Left forelimb (tissue), 1 donor: ENCODE data around the gene STUB1.

Experiments used
- DNase-seq: peaks from one replicate; pipeline ENCODE4 v3.0.0-alpha.2; 2018; ENCODE audit warnings: low spot score

STUB1 gene

DNA sequence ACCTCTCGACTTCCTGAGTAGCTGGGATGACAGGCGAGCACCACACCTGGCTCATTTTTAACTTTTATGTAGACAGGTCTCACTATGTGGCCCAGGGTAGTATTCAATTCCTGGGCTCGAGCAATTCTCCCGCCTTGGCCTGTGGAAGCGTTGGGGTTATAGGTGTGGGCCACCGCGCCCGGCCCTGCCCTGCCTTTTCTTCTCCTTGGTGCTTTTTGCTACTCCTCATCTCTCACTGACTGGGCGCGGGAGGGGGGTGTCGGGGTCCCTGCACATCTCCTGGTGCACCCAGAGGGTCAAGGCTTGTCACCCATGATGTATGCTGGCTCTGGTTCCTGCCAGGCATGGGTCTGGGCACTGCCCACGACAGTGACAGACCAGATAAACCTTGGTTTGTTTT is 35.7 kb upstream of the STUB1 start:
- DNase-seq: no peak

DNA sequence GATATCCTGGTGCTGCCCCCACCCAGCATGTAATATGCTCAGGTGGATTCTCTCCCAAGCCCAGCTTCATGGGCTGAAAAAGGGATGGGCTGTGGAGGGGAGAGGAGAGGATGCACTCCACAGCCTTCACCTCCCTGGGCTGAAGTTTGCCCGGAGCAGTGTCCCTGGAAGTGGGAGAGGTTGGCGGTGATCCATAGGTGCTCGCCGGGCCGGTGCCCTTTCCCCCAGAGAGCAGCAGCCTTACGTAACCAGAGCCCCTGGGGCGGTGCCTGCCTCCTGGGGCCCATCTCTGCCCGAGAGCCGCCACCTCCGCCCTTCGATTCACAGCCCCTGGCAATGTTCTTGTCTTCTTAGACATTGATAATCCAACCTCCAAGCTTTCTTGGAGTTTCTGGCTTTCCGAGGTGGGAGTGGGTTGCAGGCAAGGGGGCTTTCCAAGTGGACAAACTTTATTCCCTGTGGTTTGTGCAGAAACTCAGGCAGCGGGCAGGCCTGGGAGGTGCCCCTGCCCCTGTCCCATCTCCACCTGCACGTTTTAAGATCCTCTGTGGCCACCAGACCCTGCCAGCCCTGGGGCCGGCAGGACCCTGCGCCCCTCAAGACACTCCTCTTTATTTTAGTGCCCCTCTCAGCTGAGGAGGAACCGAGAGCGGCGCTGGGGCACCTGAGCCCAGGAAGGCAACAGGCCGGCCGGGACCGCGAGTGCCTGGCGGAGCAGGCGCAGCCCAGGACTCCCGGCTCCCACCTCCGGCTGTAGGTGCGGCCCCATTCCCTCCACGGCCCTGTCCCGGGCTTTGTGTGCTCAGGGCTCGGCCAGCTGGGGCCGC is 34.1 kb upstream of the STUB1 start:
- no peak for DNase-seq

DNA sequence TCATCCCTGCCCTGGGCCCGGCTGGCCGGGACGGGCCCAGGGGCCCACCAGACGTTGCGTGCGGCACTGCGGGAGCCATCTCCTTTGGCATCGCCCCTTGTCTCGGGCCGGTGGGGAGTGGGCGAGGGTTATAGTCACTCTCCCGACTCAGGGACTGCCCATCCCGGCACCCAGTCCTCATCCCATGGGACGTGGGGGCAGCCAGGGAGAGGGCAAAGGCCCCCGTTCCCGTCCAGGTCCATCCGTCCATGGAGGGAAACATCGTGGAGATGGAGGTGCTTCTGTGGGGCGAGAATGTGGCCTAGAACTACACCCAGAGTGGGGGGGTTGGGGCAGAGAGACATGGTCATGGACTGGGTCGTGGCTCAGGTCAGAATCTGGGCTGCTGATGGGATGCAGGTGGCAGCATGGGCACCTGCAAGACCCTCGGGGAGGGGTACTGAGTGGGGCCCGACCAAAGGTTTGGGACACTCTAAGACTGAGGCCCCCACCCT is 33.5 kb upstream of the STUB1 start:
- DNase-seq: no peak

DNA sequence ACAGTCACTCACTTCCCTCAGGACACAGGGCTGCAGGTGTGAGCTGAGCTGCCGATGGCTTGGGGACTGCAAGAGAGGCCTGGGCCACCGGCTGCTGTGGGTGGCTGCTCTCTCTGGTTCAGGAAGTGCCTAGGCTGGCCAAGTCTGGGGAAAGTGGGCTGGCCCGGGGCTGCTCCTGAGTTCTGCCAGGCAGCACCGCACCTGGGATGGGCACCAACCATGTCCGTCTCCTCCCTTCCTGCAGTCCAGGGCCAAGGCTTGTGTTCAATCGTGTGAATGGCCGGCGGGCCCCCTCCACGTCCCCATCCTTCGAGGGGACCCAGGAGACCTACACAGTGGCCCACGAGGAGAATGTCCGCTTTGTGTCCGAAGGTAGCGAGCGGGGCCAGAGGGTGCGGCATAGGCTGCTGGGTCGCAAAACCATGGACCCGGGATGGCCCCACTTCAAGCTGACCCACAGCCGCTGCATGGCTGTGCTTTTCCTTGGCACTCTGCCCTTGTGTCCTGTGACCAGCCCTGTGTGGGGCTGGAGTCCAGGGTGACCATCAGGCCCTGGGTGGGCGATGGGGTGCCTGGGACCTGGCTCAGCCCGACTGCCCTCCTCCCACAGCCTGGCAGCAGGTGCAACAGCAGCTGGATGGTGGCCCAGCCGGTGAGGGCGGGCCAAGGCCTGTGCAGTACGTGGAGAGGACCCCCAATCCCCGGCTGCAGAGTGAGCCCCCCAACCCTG is 32.9 kb upstream of the STUB1 start:
- no peak for DNase-seq

DNA sequence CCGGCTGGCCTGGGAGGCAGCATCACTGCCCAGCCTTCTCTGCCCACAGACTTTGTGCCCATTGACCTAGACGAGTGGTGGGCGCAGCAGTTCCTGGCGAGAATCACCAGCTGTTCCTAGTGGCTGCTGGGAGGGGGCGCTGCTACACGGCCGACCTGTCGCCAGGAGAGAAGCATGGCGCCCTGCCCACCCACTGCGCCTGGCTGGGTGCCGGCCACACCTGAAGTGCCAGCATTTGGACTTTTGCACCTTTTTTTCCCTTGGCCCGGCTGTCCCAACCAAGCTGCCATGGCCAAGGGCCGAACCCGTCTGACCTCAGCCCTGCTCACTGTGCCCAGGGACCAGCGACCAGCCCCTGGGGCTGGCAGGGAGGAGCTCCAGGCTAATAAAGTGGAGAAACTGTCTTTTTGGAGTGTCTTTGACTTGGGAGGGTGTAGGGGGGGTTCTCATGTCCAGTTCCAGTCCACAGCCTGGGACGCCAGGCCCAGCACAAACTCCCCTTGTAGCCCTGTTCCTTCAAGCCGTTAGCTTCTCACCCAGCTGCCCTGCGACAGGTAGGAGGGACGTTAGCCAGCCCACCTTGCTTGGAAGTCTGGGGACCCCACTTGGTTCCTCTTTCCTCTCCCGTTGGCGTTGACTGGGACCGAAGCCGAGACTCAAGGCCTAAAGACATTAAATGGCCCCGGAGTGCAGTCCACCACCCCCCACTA is 32.0 kb upstream of the STUB1 start:
- DNase-seq: no peak

DNA sequence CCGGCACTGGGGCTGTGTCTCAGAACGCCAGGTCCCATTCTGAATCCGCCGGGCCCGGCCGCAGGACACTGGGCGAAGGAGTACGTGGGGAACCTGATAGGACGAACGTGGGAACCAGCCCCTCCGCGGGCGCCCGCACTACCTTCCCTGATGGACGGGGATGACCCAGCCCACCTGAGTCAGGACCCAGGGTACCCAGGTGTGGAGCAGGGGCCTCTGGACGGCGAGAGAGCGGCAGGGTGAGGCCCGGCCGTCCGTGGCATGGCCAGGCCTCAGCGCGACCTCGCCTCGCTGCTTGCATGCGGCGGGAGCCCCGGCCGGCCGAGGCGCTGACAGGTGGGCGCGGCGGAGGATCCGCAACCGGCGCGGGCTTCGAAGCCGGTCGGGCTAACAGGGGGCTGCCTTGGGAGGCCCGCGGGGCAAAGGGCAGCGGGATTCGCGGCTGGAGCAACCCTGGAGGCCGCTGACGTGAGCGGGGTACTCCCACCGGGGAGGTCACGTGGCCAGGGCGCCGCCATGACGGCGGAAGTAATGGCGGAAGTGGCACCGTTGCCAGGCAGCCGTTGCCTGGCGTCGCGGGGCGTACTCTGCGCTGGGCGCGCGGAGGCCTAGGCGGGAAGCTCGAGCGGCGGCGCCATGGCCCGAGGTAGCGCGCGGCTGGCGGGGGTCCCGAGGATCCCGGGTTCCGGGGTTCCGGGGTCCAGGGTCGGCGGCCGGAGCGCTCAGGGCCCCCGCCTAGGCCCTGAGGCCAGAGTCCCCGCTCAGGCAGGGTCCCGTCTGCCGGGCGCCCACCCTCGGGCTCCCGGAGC is 31.2 kb upstream of the STUB1 start, which contains the start of gene WDR90:
TSS of gene WDR90 (plus strand) at position 585 of the 809 bp plus-strand sequence. CDS start at position 637, 52 bp downstream.
- DNase-seq: peak; percentile 95

DNA sequence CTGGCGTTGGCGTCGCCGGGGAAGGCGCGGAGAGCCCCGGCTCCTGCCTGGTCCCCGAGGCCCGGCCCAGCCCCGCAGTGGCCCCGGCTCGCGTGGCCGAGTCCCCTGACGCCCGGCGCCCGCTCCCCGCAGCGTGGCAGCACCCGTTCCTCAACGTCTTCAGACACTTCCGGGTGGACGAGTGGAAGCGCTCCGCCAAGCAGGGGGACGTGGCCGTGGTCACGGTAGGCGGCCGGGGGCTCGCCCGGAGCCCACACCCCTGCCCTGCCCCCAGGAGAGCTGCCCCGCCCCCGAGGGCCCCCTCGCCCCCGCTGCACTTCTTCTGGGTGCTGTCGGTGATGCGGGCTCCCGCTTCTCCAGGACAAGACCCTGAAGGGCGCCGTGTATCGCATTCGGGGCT is 30.6 kb upstream of the STUB1 start:
- no peak for DNase-seq

DNA sequence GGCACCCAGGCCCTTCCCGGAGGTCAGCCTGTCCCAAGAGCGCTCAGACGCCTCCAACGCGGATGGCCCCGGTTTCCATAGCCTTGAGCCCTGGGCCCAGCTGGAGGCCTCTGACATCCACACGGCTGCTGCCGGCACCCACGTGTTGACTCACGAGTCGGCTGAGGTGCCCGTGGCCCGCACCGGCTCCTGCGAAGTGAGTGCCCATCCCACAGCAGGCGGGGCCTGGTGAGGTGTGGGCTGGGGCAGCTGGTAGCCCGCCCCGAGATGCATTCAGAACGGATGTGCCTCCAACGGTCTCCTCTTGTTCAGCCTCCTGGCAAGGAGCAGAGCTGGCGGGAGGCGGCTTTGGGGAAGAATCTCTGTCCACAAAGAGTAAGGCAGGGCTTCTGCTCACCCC is 28.4 kb upstream of the STUB1 start:
- no peak for DNase-seq

DNA sequence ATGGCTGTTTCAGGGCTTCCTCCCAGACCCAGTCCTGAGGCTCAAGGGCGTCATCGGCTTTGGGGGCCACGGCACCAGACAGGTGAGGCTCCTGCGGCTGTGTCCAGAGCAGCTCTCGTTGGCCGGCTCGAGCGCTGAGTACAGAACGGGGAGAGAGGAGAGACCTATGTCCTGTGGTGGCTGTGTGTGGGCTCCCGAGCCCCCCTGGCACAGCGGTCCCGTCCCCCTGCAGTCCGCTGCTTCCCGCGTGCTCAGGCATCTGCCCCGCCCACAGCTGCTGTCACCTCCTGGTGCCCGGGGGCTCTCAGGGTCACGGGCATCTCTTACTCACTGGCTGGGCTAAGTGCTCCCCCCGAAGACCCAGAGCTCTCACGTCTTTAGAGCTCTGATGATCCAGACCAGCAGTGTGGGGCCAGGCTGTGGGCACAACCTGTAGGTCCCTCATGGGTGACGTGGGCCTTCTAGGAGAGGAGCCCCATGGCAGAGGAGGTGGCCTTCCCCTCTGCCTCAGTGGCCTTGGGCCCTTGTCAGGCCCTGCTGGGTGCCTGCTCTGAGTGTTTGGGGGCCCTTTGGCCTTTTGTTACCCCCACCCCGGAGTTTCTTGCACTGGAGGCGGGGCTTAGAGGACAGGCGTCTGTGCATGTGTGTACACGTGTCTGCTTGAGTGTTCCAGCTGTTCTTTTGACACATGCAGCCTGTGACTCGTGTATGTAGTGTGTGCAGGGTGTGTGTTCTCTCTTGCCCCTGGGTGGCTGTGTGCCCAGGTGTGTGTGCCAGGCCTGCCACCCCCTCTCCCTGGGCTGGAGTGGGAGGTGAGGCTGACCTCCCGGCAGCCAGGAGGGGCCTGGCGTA is 27.5 kb upstream of the STUB1 start:
- DNase-seq: no peak

DNA sequence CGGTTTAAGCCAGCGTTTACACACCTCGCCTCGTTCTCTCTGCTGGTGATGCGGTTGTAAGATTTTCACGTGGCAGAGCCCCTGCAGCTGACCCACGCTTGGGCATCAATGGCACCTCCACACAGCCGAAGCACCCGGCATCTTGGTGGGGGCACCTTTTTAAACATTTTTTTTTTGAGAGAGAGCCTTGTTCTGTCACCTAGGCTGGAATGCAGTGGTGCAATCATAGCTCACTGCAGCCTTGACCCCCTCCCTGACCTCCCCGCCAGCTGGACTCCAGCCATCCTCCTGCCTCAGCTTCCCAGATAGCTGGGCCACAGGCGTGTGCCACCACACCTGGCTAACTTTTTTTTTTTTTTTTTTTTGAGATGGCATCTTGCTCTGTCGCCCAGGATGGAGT is 26.2 kb upstream of the STUB1 start:
- no peak for DNase-seq

DNA sequence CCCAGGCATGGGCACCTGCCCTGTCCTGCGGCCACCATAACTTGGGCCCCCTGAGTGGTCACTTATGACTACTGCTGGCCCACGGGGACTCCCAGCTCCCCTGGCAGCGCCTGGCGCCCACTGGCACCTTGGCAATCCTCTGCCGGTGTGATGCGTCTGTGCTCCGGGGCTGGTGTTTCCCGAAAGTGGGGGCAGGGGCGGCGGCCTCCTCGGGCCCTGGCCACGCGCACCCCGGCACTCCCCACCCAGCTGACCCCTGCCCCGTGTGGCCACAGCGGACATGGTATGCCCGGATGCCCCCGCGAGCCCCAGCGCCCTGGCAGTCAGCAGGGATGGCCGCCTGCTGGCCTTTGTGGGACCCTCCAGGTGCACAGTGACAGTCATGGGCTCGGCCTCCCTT is 22.7 kb upstream of the STUB1 start:
- no peak for DNase-seq

DNA sequence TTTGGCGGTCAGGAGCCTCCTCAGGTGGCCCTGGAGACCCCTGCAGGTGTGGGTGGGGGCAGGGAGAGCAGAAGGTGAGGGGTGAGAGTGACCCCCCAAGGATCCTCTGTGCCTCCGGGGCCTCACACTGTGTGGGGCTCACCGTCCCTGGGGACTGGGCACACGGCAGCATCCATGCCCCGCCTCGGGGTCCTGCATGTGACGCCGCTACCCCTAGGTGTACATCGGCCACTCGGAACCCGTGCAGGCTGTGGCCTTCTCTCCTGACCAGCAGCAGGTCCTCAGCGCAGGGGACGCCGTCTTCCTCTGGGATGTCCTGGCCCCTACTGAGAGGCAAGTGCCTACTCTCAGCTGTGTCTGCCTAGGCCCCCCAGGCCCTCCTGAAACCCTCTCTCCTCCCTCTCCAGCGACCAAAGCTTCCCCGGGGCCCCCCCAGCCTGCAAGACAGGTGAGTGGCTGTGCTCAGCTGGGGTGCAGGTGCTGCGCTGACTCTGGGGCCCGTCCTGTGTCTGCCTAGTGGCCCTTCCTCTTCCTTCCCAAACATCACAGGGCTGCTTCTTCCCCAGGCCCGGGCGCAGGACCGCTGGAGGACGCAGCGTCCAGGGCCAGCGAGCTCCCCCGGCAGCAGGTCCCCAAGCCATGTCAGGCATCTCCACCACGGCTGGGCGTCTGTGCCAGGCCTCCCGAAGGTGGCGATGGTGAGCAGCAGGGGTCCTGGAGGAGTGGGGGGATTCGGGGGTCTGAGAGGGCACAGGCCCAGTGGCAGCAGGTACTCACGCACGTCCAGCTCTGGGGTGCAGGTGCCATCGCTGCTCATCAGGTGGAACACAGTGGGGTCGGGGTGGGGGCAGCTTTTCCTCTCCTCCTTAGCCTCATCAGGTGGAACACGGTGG is 21.3 kb upstream of the STUB1 start:
- no peak for DNase-seq

DNA sequence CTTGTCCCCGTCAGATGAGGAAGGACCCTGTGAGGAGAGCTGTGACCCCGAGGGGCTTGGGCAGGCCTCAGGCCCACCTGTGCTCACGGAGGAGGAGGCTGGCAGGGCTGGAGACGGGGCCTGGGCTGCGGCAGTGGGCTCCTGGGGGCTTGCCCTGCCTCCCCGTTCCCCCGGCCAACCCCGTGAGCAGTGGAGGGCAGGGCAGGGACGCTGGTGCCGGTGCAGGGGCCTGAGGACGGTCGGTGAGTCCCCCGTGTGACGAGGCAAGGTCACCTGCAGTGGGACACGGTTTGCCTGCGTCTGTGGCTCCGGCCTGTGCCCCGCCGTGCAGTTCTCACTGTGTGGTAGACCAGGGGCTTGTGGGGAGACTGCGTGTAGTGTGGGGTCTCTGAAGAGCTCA is 20.6 kb upstream of the STUB1 start:
- no peak for DNase-seq

DNA sequence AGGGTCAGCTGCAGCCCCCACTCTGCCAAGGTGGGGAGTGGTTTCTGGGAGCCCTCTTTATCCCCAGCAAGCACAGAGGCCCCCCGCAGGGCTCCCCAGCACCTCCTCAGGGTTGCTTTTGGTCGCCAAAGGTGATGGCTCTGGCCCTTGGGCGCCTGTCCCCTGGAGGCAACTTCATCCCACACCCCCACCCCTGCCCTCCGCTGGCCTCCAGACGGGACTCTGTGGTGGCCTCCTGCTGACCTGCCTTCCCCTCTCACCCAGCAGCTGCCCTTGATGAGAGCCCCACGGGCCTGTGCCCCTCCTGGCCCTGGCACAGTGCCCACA is 20.1 kb upstream of the STUB1 start:
- DNase-seq: no peak

DNA sequence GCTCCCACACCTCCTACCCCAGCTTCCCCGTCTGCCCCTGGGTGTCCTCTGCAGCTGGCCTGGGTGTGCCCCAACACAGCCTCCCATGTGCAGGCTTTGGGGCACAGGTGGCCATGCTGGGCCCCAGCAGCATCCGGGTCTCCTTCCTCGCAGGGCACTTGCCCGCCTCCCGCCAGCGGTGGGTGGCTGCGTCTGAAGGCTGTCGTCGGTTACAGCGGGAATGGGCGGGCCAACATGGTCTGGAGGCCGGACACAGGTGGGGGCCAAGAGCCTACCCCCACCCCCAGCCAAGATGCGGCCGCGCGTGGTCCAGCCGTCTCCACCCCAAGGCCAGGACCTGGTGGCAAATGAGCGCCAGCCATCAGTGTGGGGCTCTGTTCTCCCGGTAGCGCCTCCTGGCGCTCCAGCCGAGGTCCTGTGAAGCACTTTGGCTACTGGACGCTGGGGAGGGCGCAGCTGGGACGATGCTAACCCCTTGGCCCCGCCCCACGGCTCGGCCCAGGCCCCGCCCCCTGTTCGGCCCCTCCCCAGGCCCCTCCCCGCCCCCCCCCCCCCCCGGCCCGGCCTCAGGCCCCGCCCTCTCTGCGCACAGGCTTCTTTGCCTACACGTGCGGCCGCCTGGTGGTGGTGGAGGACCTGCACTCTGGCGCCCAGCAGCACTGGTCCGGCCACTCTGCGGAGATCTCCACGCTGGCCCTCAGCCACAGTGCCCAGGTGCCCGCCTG is 19.6 kb upstream of the STUB1 start:
- DNase-seq: peak; percentile 85

DNA sequence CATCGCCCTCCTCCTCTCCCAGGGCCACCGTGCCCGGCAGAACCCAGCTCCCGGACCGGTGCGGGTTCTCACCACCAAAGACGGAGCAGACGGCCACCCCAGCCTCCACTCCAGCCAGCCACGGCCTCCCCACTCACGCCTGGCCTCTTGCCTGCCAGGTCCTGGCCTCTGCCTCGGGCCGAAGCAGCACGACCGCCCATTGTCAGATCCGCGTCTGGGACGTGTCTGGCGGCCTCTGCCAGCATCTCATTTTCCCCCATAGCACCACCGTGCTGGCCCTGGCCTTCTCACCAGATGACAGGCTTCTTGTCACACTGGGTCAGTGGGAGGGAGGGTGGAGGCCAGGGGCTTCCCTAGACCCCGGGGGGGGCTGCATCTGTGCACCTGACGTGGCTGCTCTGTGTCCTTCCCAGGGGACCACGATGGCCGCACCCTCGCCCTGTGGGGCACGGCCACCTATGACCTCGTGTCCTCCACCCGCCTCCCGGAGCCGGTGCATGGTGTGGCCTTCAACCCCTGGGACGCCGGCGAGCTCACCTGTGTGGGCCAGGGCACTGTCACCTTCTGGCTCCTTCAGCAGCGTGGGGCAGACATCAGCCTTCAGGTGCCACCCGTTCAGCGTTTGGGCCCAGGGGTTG is 18.9 kb upstream of the STUB1 start:
- DNase-seq: no peak

DNA sequence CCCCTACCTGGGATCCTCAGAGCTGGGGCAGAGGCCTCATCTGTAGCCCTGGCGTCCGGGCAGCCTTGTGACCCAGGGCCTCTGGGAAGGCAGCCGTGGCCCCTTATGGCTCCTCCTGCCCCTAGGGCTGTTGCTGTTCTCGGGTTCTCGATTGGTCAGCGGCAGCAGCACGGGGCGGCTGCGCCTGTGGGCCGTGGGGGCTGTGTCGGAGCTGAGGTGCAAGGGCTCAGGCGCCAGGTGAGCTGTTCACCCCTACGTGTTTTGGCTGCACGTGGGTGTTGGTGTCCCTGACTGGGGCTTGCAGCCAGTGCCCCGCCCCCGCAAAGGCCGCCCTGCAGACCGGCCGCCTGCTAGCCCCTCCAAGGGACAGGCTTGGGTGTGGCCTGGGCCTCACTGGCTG is 18.1 kb upstream of the STUB1 start:
- no peak for DNase-seq

DNA sequence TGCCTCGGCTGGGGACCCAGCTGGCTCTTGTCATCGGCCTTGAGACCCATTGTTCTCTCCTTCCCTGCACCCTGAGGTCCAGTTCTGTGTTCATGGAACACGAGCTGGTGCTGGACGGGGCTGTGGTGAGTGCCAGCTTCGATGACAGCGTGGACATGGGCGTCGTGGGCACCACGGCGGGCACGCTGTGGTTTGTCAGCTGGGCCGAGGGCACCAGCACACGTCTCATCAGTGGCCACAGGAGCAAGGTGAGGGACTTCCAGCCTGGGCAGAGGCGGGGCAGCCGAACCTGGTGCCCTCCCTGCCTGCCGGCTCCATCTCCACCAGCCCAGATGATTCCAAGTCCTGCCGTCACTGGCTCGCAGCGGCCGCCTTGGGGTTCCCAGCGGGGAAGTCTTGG is 17.6 kb upstream of the STUB1 start:
- DNase-seq: no peak

DNA sequence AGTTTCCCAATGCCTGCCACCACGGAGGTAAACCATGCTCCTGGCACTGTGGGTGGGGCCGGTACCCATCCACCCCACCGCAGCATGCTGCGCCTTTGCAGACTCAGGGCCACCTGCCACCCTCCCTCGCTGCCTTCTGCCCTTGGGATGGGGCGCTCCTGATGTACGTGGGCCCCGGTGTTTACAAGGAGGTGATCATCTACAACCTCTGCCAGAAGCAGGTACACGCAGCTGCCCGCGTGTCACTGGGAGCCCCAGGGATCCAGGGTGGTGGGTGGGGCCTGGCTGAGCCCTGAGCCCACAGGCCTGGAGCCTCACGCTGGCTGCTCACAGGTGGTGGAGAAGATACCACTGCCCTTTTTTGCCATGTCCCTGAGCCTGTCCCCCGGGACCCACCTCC is 13.6 kb upstream of the STUB1 start:
- no peak for DNase-seq
